HEK293T (cell line): ENCODE measurements around the gene KRTAP10-8.

Experiments used
- ARNT ChIP-seq: fragments of 450-650 bp; IDR thresholded peaks from 2 replicates; pipeline ENCODE4 v1.6.1; 2017; ENCODE audit warnings: mild to moderate bottlenecking
- BHLHE40 ChIP-seq: fragments of 450-650 bp; IDR thresholded peaks from 2 replicates; pipeline ENCODE4 v1.6.1; 2016; ENCODE audit warnings: mild to moderate bottlenecking, moderate library complexity, borderline replicate concordance
- ELF4 ChIP-seq: fragments of 450-650 bp; IDR thresholded peaks from 2 replicates; pipeline ENCODE4 v1.6.1; 2017; ENCODE audit warnings: antibody characterized with exemption
- FOXA1 ChIP-seq: fragments of 450-650 bp; IDR thresholded peaks from 2 replicates; pipeline ENCODE4 v1.6.1; 2016; ENCODE audit warnings: mild to moderate bottlenecking
- FOXM1 ChIP-seq: fragments of 450-650 bp; IDR thresholded peaks from 2 replicates; pipeline ENCODE4 v1.6.1; 2017; ENCODE audit warnings: mild to moderate bottlenecking, borderline replicate concordance
- NFRKB ChIP-seq: fragments of 450-650 bp; IDR thresholded peaks from 2 replicates; pipeline ENCODE4 v1.6.1; 2016; ENCODE audit warnings: mild to moderate bottlenecking, moderate library complexity
- SP1 ChIP-seq: fragments of 450-650 bp; IDR thresholded peaks from 2 replicates; pipeline ENCODE4 v1.6.1; 2017
- TARDBP ChIP-seq: fragments of 450-650 bp; IDR thresholded peaks from 2 replicates; pipeline ENCODE4 v1.6.1; 2016
- ZNF384 ChIP-seq: fragments of 450-650 bp; IDR thresholded peaks from 2 replicates; pipeline ENCODE4 v1.6.1; 2016

- TF ChIP-seq ZNF384 = no peak
- TF ChIP-seq FOXM1 = no peak
- TF ChIP-seq NFRKB = no peak
- TF ChIP-seq FOXA1 = no peak
- TF ChIP-seq BHLHE40 = no peak
- no peak for TF ChIP-seq SP1
- TF ChIP-seq ELF4 = no peak
- no peak for TF ChIP-seq TARDBP
- TF ChIP-seq ARNT = no peak
These were observed 1.7 kb downstream of the KRTAP10-8 start for GRCh38 chr21:44613386-44614155.
